ENCODE data around the gene EWSR1.

DNA sequence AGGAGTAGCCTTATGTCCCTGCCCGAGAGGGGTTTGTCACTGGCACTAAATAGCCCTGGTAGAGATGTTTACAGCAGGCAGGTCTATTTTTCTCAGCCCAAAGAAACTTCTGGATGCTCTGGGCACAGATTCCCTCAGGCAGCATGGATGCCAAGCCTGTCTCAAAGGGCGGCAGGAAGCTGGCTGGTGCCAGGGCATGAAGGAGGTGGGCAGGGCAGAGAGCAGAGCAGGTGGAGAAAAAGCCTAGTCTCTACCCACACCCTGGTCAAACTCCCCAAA lies 34.3 kb downstream of the EWSR1 start:
- TF ChIP-seq EP300 (IDR thresholded peaks at IDR 0.05) (no peak), POLR2AphosphoS5 (IDR thresholded peaks at IDR 0.05) (no peak), POLR2A (IDR thresholded peaks at IDR 0.05; ENCODE audit: low read depth) (no peak)
- TF ChIP-seq, protein P1, sequence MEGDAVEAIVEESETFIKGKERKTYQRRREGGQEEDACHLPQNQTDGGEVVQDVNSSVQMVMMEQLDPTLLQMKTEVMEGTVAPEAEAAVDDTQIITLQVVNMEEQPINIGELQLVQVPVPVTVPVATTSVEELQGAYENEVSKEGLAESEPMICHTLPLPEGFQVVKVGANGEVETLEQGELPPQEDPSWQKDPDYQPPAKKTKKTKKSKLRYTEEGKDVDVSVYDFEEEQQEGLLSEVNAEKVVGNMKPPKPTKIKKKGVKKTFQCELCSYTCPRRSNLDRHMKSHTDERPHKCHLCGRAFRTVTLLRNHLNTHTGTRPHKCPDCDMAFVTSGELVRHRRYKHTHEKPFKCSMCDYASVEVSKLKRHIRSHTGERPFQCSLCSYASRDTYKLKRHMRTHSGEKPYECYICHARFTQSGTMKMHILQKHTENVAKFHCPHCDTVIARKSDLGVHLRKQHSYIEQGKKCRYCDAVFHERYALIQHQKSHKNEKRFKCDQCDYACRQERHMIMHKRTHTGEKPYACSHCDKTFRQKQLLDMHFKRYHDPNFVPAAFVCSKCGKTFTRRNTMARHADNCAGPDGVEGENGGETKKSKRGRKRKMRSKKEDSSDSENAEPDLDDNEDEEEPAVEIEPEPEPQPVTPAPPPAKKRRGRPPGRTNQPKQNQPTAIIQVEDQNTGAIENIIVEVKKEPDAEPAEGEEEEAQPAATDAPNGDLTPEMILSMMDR (IDR thresholded peaks at IDR 0.05), result no peak
